ENCODE results near the gene CNOT1.

CNOT1 gene

DNA sequence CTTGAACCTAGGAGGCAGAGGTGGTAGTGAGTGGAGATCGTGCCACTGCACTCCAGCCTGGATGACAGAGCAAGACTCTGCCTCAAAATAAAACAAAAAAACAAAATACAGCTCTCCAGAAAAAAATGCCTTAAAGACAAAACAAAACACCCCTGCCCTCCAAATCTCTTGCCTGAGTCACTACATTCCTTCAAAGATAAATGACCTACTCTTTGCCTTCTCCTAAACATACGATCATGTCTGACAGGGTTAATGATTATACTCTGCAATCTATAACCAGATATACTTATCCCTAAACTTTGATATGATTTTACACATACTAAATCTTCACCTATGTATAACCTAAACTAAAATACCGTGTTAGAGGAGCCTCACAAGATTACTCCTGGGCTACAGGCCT is 115.8 kb downstream of the CNOT1 start:
- H3K4me3 ChIP-seq (replicated peaks; ENCODE audit: insufficient read depth, low read length): no peak overlapping the region
- TF ChIP-seq, protein P1, sequence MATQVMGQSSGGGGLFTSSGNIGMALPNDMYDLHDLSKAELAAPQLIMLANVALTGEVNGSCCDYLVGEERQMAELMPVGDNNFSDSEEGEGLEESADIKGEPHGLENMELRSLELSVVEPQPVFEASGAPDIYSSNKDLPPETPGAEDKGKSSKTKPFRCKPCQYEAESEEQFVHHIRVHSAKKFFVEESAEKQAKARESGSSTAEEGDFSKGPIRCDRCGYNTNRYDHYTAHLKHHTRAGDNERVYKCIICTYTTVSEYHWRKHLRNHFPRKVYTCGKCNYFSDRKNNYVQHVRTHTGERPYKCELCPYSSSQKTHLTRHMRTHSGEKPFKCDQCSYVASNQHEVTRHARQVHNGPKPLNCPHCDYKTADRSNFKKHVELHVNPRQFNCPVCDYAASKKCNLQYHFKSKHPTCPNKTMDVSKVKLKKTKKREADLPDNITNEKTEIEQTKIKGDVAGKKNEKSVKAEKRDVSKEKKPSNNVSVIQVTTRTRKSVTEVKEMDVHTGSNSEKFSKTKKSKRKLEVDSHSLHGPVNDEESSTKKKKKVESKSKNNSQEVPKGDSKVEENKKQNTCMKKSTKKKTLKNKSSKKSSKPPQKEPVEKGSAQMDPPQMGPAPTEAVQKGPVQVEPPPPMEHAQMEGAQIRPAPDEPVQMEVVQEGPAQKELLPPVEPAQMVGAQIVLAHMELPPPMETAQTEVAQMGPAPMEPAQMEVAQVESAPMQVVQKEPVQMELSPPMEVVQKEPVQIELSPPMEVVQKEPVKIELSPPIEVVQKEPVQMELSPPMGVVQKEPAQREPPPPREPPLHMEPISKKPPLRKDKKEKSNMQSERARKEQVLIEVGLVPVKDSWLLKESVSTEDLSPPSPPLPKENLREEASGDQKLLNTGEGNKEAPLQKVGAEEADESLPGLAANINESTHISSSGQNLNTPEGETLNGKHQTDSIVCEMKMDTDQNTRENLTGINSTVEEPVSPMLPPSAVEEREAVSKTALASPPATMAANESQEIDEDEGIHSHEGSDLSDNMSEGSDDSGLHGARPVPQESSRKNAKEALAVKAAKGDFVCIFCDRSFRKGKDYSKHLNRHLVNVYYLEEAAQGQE (IDR thresholded peaks at IDR 0.05; ENCODE audit: insufficient replicate concordance, low read depth): no peak
- TF ChIP-seq SPI1 (IDR thresholded peaks at IDR 0.05; ENCODE audit: borderline replicate concordance, low read depth): no peak
- TF ChIP-seq GABPA (IDR thresholded peaks at IDR 0.05; ENCODE audit: low read depth): no peak
- TF ChIP-seq, protein P2, sequence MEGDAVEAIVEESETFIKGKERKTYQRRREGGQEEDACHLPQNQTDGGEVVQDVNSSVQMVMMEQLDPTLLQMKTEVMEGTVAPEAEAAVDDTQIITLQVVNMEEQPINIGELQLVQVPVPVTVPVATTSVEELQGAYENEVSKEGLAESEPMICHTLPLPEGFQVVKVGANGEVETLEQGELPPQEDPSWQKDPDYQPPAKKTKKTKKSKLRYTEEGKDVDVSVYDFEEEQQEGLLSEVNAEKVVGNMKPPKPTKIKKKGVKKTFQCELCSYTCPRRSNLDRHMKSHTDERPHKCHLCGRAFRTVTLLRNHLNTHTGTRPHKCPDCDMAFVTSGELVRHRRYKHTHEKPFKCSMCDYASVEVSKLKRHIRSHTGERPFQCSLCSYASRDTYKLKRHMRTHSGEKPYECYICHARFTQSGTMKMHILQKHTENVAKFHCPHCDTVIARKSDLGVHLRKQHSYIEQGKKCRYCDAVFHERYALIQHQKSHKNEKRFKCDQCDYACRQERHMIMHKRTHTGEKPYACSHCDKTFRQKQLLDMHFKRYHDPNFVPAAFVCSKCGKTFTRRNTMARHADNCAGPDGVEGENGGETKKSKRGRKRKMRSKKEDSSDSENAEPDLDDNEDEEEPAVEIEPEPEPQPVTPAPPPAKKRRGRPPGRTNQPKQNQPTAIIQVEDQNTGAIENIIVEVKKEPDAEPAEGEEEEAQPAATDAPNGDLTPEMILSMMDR (IDR thresholded peaks at IDR 0.05; ENCODE audit: insufficient read depth, low read length): no peak
- no peak for TF ChIP-seq POLR2AphosphoS5 (IDR thresholded peaks at IDR 0.05; ENCODE audit: low read depth)
- no peak for DNase-seq (ENCODE audit: low read depth in 1 of 2, low spot score in 1 of 2)
- H3K27me3 ChIP-seq (ENCODE audit: insufficient read depth, poor library complexity, severe bottlenecking): no peaks in the 10 kb centered on the region
- no peak overlapping the region for H3K27ac ChIP-seq (replicated peaks)

DNA sequence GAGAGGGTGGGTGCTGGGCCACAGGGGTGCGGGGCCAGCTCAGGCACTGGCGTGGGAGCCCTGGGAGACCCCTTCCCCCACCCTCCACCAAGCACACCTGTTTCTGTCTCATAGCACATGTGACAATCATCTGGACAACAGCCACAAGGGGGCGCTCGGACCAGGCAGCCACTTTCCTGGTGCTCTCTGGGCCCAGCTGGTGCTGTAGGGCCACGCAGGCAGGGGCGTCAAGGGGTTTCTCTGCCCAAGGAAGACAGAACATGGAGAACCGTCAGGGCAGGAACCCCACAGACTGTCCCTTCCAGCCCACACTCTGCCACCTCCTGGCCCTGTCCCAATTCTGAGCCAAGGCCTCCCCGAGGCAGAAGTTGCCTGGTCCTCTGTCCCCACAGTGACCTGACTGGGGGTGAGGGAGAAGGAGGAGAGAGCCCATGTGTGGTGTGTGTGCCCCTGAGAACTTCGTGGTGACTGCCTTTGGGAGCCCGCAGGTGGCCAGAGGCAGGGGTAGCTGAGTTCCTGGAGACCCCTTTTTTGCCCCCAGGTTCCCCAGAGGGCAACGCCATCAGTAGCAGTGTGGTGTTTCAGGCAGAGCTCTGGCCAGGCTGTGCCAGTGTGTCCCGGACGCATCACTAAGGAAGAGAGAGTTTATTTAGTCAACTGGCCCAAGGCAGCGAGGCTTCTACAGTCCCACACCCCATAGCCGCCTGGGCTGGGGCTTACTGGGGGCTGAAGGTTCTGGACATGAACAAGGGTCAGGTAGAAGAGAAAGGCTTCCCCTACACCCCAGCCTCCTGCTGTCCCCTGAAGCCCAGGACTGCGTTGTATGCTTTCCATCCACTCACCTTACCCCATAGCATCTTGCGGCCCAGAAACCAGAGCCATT is 117.5 kb downstream of the CNOT1 start:
- DNase-seq (ENCODE audit: low read depth in 1 of 2, low spot score in 1 of 2): peak; percentile 33 to 77
- no peak for TF ChIP-seq POLR2AphosphoS5 (IDR thresholded peaks at IDR 0.05; ENCODE audit: low read depth)
- TF ChIP-seq, protein P2 (IDR thresholded peaks at IDR 0.05; ENCODE audit: insufficient read depth, low read length): peak; percentile 43
- no peak for TF ChIP-seq SPI1 (IDR thresholded peaks at IDR 0.05; ENCODE audit: borderline replicate concordance, low read depth)
- Histone ChIP-seq H3K4me3 (replicated peaks; ENCODE audit: insufficient read depth, low read length) (no peak overlapping the region), H3K27ac (replicated peaks) (no peak overlapping the region), H3K27me3 (ENCODE audit: insufficient read depth, poor library complexity, severe bottlenecking) (no peaks in the 10 kb centered on the region)

DNA sequence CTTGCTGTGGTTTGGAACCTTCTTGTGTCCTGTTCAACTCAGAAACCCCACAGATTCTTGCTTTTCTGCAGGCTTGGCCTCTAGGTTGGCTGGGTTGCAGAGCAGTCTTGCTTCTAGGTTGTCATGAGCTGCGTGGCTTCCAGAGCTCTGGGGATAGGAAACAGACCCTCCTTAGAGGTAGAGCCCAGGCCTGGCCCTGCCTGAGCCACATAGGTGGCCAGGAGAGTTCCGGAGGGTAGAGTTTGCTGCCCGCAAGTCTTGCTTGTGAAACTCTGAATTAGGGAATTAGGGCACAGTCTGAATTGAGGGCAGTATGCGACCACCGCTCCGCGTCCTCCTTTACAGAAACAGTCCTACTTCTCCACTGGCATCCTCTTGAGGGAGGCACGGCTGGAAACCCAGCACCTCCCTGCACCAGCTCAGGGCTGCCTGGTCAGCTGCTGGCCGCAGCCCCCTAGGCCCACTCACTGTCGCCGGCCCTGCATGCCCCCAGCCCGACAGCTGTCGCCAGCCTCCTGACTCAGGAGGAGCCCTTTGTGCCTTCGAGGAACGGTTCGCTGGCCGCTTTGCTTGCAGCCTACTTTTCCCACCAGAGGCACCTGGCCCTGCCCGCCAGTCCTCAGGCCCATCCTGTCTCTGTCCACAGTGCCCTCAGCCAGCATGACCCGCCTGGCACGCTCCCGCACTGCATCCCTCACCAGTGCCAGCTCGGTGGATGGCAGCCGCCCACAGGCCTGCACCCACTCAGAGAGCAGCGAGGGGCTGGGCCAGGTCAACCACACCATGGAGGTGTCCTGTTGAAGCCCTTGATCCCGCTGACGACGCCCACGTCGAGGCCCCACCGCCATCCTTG is 118.6 kb downstream of the CNOT1 start:
- H3K4me3 ChIP-seq (replicated peaks; ENCODE audit: insufficient read depth, low read length): no peak overlapping the region
- TF ChIP-seq, protein P2 (IDR thresholded peaks at IDR 0.05; ENCODE audit: insufficient read depth, low read length): no peak
- TF ChIP-seq, protein P1 (IDR thresholded peaks at IDR 0.05; ENCODE audit: insufficient replicate concordance, low read depth): no peak
- TF ChIP-seq SPI1 (IDR thresholded peaks at IDR 0.05; ENCODE audit: borderline replicate concordance, low read depth): no peak
- TF ChIP-seq GABPA (IDR thresholded peaks at IDR 0.05; ENCODE audit: low read depth): no peak
- TF ChIP-seq POLR2AphosphoS5 (IDR thresholded peaks at IDR 0.05; ENCODE audit: low read depth): no peak
- no peak for DNase-seq (ENCODE audit: low read depth in 1 of 2, low spot score in 1 of 2)
- no peaks in the 10 kb centered on the region for H3K27me3 ChIP-seq (ENCODE audit: insufficient read depth, poor library complexity, severe bottlenecking)
- no peak overlapping the region for H3K27ac ChIP-seq (replicated peaks)
